Measurements from ENCODE around the gene TBC1D22A. TPM values are rescaled to one million over a fixed set of nuclear protein-coding genes. Genes with fewer than 3 reads are reported as not detected.

TBC1D22A gene
- total RNA-seq, 1 donor from 2014 or later, result 18.9 TPM

DNA sequence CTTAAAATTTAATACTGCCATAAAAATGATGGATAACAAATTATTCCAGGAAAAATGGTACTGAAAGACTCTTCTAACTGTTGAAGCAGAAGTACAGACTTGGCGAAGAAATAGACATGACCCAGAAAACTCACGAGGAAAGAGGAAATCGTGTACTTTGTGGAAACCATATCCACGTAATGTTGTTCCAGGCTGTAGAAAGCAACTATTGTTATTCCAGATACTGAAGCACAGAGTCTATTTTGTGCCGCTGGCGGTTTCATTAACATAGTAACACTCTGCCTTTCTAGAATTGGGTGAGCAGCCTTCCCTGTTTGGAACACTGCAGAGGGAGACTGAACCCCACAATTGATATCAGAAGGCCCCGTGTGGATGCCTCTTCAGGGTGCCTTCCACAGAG, 310.6 kb downstream of the TBC1D22A start:
- TF ChIP-seq, protein P1, sequence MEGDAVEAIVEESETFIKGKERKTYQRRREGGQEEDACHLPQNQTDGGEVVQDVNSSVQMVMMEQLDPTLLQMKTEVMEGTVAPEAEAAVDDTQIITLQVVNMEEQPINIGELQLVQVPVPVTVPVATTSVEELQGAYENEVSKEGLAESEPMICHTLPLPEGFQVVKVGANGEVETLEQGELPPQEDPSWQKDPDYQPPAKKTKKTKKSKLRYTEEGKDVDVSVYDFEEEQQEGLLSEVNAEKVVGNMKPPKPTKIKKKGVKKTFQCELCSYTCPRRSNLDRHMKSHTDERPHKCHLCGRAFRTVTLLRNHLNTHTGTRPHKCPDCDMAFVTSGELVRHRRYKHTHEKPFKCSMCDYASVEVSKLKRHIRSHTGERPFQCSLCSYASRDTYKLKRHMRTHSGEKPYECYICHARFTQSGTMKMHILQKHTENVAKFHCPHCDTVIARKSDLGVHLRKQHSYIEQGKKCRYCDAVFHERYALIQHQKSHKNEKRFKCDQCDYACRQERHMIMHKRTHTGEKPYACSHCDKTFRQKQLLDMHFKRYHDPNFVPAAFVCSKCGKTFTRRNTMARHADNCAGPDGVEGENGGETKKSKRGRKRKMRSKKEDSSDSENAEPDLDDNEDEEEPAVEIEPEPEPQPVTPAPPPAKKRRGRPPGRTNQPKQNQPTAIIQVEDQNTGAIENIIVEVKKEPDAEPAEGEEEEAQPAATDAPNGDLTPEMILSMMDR (IDR thresholded peaks at IDR 0.05), result no peak
- H3K27ac Mint-ChIP-seq (ENCODE audit: unreplicated experiment), result no peak overlapping the region
- H3K36me3 Mint-ChIP-seq (ENCODE audit: low read depth), result peaks cover 20% of the 10 kb centered on the region
- peaks cover 27% of the 10 kb centered on the region for H3K9me3 Mint-ChIP-seq (ENCODE audit: low read depth)
- H3K4me3 Mint-ChIP-seq (ENCODE audit: unreplicated experiment), result no peak overlapping the region
- no peak for DNase-seq (ENCODE audit: low spot score)
- H3K4me1 Mint-ChIP-seq (ENCODE audit: low read depth), result peaks cover 2% of the 10 kb centered on the region
- no peaks in the 10 kb centered on the region for H3K27me3 Mint-ChIP-seq (ENCODE audit: low read depth)

- Mint-ChIP-seq H3K9me3 (ENCODE audit: low read depth) (peaks cover 29% of the 10 kb centered on the region), H3K36me3 (ENCODE audit: low read depth) (peaks cover 21% of the 10 kb centered on the region), H3K4me3 (ENCODE audit: unreplicated experiment) (no peak overlapping the region), H3K4me1 (ENCODE audit: low read depth) (peaks cover 2% of the 10 kb centered on the region), H3K27me3 (ENCODE audit: low read depth) (no peaks in the 10 kb centered on the region), H3K27ac (ENCODE audit: unreplicated experiment) (no peak overlapping the region)
- no peak for DNase-seq (ENCODE audit: low spot score)
- TF ChIP-seq, protein P1 (IDR thresholded peaks at IDR 0.05), result no peak
Measured at GRCh38 chr22:47074105-47074504, 311.7 kb downstream of the TBC1D22A start.

- DNase-seq (ENCODE audit: low spot score), result no peak
- Mint-ChIP-seq H3K27ac (ENCODE audit: unreplicated experiment) (no peak overlapping the region), H3K4me3 (ENCODE audit: unreplicated experiment) (no peak overlapping the region), H3K4me1 (ENCODE audit: low read depth) (peaks cover 2% of the 10 kb centered on the region), H3K27me3 (ENCODE audit: low read depth) (no peaks in the 10 kb centered on the region), H3K36me3 (ENCODE audit: low read depth) (peaks cover 24% of the 10 kb centered on the region), H3K9me3 (ENCODE audit: low read depth) (peaks cover 44% of the 10 kb centered on the region)
- TF ChIP-seq, protein P1 (IDR thresholded peaks at IDR 0.05), result no peak
Measured at GRCh38 chr22:47075568-47075967, 313.1 kb downstream of the TBC1D22A start.

DNA sequence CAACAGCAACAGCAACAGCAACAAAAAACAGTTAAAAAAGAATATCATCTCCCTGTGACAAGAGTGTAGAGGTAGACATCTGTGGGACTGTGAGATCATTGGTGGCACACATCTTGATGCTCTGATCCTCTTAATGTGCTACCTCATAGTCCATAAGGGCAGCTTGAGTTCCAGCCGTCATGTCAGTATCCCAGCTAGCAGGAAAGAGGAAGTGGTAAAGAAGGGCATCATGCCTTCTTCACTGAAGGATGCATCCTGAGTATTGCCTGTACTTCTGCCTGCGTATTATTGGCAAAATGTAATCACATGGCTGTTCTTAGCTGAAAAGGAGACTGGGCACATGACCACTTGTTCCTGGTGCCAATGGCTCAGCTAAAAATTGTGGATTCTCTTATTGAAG, 314.3 kb downstream of the TBC1D22A start:
- no peak overlapping the region for H3K4me3 Mint-ChIP-seq (ENCODE audit: unreplicated experiment)
- no peak overlapping the region for H3K27ac Mint-ChIP-seq (ENCODE audit: unreplicated experiment)
- H3K4me1 Mint-ChIP-seq (ENCODE audit: low read depth), result no peaks in the 10 kb centered on the region
- peaks cover 45% of the 10 kb centered on the region for H3K9me3 Mint-ChIP-seq (ENCODE audit: low read depth)
- TF ChIP-seq, protein P1 (IDR thresholded peaks at IDR 0.05), result no peak
- DNase-seq (ENCODE audit: low spot score), result no peak
- H3K27me3 Mint-ChIP-seq (ENCODE audit: low read depth), result no peaks in the 10 kb centered on the region
- H3K36me3 Mint-ChIP-seq (ENCODE audit: low read depth), result peaks cover 24% of the 10 kb centered on the region

DNA sequence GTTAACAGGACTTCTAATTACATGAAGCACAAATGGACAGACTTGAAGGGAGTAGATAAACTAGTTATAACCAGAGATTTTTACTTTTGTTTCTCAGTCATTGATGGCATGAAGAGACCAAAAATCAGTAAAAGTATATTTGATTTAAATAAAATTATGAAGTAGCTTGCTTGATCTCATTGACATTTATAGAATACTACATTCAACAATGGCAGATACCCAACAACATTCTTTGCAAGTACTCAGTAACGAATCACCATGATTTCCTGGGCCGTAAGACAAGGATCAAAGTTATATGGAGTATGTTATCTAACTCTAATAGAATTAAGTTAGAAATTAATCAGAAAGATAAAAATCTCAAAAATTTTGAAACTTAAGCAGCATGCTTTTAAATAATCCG, 317.6 kb downstream of the TBC1D22A start:
- Mint-ChIP-seq H3K9me3 (ENCODE audit: low read depth) (peaks cover 40% of the 10 kb centered on the region), H3K36me3 (ENCODE audit: low read depth) (peaks cover 15% of the 10 kb centered on the region), H3K4me3 (ENCODE audit: unreplicated experiment) (no peak overlapping the region), H3K4me1 (ENCODE audit: low read depth) (no peaks in the 10 kb centered on the region), H3K27me3 (ENCODE audit: low read depth) (no peaks in the 10 kb centered on the region), H3K27ac (ENCODE audit: unreplicated experiment) (no peak overlapping the region)
- no peak for DNase-seq (ENCODE audit: low spot score)
- TF ChIP-seq, protein P1 (IDR thresholded peaks at IDR 0.05), result no peak
